Esophagus muscularis mucosa (tissue), 4 donors: Measurements from ENCODE around the gene CFHR5.

Experiments used
- EP300 ChIP-seq: sonication (generic); formaldehyde crosslinking; IDR thresholded peaks from one replicate; pipeline ENCODE4 v1.6.1; 2017; ENCODE audit warnings: antibody characterized with exemption
- POLR2A ChIP-seq: fragments of 450-650 bp; IDR thresholded peaks from one replicate; pipeline ENCODE4 v1.6.1; 2017; ENCODE audit warnings: antibody characterized with exemption, moderate library complexity, mild to moderate bottlenecking, low read depth
- POLR2AphosphoS5 ChIP-seq, 2 donors: sonication (generic); formaldehyde crosslinking; IDR thresholded peaks; one replicate each; pipeline ENCODE4 v1.6.1; 2017; ENCODE audit warnings: antibody characterized with exemption in 2 of 2
- TF ChIP-seq, protein P1 (sequence below), 3 experiments: fragments of 200-600 bp in 2 of 3; fragments of 450-650 bp in 1 of 3; sonication (generic) in 2 of 3; IDR thresholded peaks; one replicate each; pipeline ENCODE4 v1.5.1; 2017 to 2019; ENCODE audit warnings: antibody characterized with exemption in 3 of 3, mild to moderate bottlenecking in 2 of 3, moderate library complexity in 1 of 3

DNA sequence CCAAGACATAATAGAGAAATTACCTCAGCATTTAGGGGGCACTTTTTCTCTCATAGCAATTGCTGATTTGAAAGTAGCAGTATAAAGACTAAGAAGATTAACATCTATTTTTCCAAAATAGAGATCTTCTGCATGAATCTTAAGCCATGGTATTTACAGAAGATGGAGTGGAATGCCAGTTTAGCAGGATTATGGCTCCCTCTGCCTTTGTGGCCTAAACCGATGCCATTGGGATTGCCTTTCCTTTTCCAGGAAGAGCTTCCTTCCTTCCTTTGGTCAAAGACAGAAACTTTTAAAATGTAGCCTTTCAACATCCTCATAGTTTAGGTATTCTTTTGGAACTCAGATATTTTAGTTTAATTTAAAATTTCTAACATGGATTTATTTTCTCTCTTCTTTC is 39.4 kb downstream of the CFHR5 start:
- TF ChIP-seq EP300 (no peak), POLR2A (no peak), POLR2AphosphoS5 (IDR thresholded peaks at IDR 0.05) (no peak)
- TF ChIP-seq, protein P1, sequence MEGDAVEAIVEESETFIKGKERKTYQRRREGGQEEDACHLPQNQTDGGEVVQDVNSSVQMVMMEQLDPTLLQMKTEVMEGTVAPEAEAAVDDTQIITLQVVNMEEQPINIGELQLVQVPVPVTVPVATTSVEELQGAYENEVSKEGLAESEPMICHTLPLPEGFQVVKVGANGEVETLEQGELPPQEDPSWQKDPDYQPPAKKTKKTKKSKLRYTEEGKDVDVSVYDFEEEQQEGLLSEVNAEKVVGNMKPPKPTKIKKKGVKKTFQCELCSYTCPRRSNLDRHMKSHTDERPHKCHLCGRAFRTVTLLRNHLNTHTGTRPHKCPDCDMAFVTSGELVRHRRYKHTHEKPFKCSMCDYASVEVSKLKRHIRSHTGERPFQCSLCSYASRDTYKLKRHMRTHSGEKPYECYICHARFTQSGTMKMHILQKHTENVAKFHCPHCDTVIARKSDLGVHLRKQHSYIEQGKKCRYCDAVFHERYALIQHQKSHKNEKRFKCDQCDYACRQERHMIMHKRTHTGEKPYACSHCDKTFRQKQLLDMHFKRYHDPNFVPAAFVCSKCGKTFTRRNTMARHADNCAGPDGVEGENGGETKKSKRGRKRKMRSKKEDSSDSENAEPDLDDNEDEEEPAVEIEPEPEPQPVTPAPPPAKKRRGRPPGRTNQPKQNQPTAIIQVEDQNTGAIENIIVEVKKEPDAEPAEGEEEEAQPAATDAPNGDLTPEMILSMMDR (IDR thresholded peaks at IDR 0.05) = no peak
